C4-2B (cell line): ENCODE data around the gene TRMT2A.

ENCODE experiments used
- H3K27ac ChIP-seq: fragments of 450-650 bp; 2 replicates; pipeline ENCODE4 v1.5.1; 2017
- ZFX ChIP-seq: fragments of 450-650 bp; IDR thresholded peaks from 2 replicates; pipeline ENCODE4 v1.6.1; 2017
- TF ChIP-seq, protein P1 (sequence below): fragments of 450-650 bp; conservative IDR thresholded peaks from 2 replicates; pipeline ENCODE4 v1.5.1; 2017; ENCODE audit warnings: mild to moderate bottlenecking

TRMT2A gene

DNA sequence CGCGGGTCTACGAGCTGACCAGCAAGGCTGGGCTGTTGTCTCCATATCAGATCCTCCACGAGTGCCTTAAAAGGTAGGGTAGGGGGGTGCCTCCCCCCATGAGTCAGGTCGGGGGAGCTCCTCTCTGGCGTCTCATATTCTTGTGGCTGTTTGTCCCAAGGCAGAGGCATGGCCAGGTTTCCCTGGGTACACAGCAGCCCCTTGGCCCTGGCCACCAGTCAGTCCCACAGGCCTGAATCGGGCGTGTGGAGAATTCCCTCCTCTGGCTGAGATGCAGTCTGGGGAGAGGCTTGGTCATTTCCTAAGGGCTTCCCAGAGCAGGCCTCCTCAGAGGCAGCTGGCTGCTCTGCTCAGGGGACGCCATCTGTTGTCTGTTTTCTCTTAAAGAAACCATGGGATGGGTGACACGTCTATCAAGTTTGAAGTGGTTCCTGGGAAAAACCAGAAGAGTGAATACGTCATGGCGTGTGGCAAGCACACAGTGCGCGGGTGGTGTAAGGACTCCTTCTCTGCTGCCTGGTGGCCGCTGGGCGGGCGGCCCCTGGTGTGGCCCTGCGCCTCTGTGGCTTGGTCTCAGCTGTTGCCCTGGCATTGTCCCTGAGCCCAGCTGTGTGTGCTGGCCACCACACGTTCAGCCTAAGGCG is 10.7 kb downstream of the TRMT2A start:
- TF ChIP-seq, protein P1, sequence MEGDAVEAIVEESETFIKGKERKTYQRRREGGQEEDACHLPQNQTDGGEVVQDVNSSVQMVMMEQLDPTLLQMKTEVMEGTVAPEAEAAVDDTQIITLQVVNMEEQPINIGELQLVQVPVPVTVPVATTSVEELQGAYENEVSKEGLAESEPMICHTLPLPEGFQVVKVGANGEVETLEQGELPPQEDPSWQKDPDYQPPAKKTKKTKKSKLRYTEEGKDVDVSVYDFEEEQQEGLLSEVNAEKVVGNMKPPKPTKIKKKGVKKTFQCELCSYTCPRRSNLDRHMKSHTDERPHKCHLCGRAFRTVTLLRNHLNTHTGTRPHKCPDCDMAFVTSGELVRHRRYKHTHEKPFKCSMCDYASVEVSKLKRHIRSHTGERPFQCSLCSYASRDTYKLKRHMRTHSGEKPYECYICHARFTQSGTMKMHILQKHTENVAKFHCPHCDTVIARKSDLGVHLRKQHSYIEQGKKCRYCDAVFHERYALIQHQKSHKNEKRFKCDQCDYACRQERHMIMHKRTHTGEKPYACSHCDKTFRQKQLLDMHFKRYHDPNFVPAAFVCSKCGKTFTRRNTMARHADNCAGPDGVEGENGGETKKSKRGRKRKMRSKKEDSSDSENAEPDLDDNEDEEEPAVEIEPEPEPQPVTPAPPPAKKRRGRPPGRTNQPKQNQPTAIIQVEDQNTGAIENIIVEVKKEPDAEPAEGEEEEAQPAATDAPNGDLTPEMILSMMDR, result no peak
- TF ChIP-seq ZFX, result no peak
- no peak overlapping the region for H3K27ac ChIP-seq

DNA sequence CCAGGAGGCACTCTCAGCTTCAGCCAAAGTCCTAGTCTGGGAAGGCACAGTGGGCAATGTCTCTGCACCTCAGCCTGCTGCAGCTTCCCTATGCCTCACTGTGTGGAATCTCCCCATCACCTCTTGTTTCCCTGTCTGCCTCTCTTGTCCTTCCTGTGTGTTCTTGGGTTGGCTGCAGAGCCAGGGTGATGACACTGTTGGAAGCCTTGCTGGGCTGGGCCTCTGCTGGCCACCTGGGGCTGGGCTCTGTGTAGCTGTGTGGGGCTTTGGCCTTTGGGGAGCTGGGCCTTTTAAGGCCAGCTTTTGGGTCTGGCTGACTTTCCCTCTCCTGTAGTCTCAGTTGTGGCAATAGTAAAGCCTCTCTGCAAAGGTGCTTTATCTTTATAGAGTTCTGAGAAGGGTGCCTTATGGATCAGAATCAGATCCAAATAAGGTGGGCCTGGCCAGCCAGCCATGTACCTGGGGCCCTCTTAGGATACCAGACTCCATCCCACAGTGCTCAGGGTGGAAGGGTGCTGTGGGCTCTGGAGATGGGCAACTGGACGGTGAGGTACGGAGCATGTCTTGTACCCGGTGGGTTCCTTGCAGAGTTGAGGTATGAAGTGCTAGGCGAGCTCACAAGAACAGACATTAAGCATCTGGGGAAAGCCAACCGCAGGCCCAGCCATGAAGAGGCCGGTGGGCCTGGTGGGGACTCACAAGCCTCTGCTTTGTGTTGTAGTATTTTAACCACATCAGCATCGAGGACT is 11.4 kb downstream of the TRMT2A start:
- no peak overlapping the region for H3K27ac ChIP-seq
- TF ChIP-seq, protein P1, result no peak
- TF ChIP-seq ZFX, result no peak

DNA sequence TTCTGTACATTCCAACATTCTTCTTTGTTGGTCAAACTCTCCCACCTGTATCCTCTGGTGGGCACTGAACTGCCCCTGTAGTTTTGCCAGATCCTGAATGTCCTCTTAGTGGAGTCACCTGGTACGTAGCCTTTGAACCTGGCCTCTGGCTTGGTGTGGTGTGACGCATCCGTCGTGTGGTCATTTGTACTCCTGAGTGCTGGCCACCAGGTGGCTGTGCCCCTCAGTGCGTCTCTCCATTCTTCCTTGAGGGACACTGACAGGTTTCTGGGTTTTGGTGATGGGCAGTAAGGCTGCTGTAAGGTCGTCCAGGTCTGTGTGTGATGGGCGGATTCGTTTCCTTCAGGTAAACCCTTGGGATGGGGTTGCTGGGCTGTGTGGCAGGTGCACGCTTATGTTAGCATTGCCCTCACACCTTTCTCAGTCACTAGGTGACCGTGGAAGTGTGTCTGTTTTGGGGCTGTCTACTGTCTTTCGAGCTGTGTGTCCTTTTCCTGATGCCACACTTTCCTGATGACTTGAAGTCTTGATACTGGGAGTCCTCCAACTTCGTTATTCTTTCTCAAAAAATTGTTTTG is 14.7 kb downstream of the TRMT2A start:
- no peak overlapping the region for H3K27ac ChIP-seq
- TF ChIP-seq, protein P1, result no peak
- no peak for TF ChIP-seq ZFX

DNA sequence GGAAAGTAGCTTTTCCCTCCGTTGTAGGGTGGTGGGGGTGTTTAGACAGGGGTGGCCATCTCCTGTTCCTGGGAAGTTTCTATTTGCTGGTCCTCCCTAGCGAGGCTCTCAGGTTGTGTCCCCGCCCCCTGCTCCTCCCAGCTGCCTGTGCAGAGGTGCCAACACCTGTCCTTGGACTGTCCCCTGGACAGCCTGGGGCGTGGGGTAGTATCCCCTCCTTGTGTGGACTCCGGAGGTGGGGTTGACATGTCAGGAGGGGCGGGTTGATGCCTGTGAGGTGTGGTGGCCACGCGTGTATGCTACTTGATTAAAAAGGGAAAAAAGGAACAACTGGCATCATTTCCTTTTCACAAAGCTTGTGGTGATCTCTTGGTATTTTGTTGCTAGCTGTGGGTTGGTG is 15.4 kb downstream of the TRMT2A start:
- H3K27ac ChIP-seq, result no peak overlapping the region
- TF ChIP-seq, protein P1, result no peak

DNA sequence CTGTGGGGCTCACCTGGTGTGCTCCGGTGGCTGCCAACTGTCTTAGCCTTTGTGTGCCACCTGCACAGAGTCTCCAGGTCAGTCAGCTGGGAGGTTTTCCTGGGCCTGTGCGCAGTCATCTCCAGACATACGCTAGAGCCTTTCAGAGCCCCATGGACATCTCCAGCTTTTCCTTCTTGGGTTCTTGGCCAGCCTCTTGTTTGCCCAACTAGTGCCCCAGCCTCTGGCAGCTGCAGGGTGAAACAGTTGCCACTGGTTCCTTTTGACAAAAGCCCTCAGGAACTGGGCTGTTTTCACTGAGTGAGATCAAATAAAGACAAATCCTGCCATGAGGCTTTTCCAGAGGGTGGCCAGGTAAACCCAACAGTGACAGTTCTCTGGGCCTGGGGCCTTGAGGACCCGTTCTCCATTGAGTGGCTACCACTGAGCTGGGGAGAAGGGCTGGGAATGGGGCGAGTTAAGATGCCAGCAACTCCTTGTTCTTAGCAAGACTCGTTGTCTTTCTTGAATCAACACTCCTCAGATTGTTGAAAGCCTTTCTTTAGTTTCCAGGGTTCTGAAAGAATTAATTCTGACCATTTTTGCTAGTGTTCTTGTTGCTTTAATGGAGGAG is 17.8 kb downstream of the TRMT2A start:
- H3K27ac ChIP-seq, result no peak overlapping the region
- TF ChIP-seq, protein P1, result no peak
- no peak for TF ChIP-seq ZFX

DNA sequence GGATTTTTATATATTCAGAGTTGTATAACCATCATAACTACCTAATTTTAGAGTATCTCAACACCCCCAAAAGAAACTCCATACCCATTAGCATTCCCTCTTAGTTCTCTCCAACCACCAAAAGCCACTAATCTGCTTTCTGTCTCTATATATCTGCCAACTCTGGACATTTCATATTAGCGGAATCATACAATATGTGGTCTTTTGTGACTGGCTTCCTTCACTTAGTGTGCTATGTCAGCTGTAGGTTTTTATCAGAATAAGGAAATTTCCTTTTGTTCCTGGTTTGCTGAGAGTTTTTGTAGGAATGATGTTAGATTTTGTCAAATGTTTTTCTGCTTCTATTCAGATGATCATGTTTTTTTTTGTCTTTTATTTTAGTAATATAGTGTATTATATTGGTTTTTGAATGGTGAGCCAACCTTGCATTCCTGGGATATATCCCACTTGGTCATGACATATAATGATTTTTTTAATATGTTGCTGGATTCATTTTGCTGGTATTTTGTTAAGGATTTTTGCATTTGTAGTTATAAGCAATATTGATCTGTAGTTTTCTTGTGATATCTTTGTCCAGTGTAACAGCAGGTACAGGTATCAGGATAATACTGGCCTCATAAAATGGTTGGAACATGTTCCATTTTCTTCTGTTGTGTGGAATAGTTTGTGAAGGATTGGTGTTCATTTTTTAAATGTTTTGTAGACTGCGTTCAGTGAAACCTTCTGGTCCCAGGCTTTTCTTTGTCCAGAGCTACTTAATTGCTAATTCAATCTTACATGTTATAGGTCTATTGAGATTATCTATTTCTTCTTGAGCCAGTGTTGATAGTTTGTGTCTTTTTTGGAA is 20.2 kb downstream of the TRMT2A start:
- no peak overlapping the region for H3K27ac ChIP-seq
- no peak for TF ChIP-seq ZFX
- TF ChIP-seq, protein P1, result no peak
